ENCODE results near the gene LTN1. TPM values are rescaled to one million over a fixed set of nuclear protein-coding genes. Genes with fewer than 3 reads are reported as not detected.

Gene LTN1
- total RNA-seq, 1 donor from 2014 or later, result 24.9 TPM

DNA sequence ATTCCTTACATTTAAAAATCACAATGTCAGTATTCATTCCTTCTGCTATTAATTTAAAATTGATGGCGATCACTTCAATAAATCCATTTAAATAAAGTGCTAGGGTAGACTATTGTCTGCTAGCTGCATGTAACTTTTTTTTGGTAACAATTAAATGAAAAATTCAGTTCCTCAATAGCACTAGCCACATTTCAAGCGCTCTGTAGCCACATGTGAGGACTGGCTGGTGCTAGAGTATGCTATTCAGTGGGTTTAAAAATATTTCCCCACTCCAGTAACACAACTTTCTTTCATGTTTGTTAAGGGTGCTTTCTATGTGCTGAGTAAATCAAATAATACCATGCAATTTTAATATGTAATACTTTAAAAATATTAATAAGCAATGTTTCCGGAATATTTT lies 108.2 kb downstream of the LTN1 start:
- H3K4me1 Mint-ChIP-seq (ENCODE audit: low read depth), result peaks cover 11% of the 10 kb centered on the region
- peak overlapping the region; percentile 98 for H3K27ac Mint-ChIP-seq
- DNase-seq (ENCODE audit: low spot score), result no peak
- H3K27me3 Mint-ChIP-seq (ENCODE audit: low read depth), result peaks cover 9% of the 10 kb centered on the region
- peaks cover 15% of the 10 kb centered on the region for H3K36me3 Mint-ChIP-seq (ENCODE audit: low read depth)
- no peaks in the 10 kb centered on the region for H3K9me3 Mint-ChIP-seq
- H3K4me3 Mint-ChIP-seq (ENCODE audit: low read depth), result peak overlapping the region; percentile 91
- intact Hi-C loops (cut with micrococcal nuclease), result loop anchor here (2.0 to 10.0 kb wide), 2 partner anchors 52 to 110 kb away; no protein-coding TSS in a partner anchor

DNA sequence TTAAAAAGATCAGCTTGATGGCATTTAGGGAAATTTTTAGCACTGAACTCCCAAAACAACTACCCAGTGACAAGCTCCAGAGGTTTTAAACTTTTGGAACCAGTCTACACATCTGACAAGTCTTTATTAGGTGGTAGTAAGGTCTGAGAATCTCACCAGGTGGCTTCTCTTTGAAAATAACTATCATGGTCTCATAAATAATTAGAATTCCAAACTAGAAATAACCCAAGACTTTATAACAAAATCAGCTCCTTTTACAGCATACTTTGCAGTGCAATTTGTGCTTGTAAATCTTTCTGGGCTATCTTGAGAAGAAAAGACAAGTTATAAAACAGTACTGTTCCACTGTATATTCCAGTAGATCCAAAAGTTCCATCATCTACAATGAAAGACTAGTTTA lies 108.7 kb downstream of the LTN1 start:
- Mint-ChIP-seq H3K27me3 (ENCODE audit: low read depth) (peaks cover 7% of the 10 kb centered on the region), H3K9me3 (no peaks in the 10 kb centered on the region), H3K27ac (peak overlapping the region; percentile 0), H3K4me1 (ENCODE audit: low read depth) (peaks cover 11% of the 10 kb centered on the region), H3K36me3 (ENCODE audit: low read depth) (peaks cover 15% of the 10 kb centered on the region), H3K4me3 (ENCODE audit: low read depth) (peak overlapping the region; percentile 91)
- intact Hi-C loops (cut with micrococcal nuclease), result loop anchor here (2.0 to 10.0 kb wide), 2 partner anchors 51 to 109 kb away; no protein-coding TSS in a partner anchor
- DNase-seq (ENCODE audit: low spot score), result no peak

DNA sequence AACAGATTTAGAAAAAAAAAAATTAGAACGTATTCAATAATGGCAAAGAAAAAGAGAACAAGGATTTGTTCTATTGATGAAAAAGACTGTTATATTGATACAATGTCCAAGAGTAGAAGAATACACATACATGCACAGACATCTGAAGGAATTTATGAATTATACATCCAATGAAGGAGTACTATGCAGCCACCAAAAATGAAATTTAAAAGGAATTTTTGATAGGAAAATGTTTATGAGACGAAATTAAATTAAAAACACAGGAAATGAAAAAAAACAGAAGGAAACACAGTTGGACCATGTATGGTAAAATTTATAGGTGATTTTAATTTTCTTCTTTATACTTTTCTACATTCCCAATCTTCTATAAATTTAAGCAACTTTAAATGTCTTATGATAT lies 110.3 kb downstream of the LTN1 start:
- intact Hi-C loops (cut with micrococcal nuclease), result loop anchor here (10.0 kb wide), 1 partner anchor 108 kb away; no protein-coding TSS in a partner anchor
- peaks cover 11% of the 10 kb centered on the region for H3K4me1 Mint-ChIP-seq (ENCODE audit: low read depth)
- no peaks in the 10 kb centered on the region for H3K27me3 Mint-ChIP-seq (ENCODE audit: low read depth)
- no peaks in the 10 kb centered on the region for H3K9me3 Mint-ChIP-seq
- no peak overlapping the region for H3K4me3 Mint-ChIP-seq (ENCODE audit: low read depth)
- peaks cover 21% of the 10 kb centered on the region for H3K36me3 Mint-ChIP-seq (ENCODE audit: low read depth)
- no peak overlapping the region for H3K27ac Mint-ChIP-seq
- DNase-seq (ENCODE audit: low spot score), result no peak

Other genes starting within 250 kb of the LTN1 start
- 9.2 and 9.4 TPM in 2 replicates for gene RWDD2B, start 26.5 kb upstream of the LTN1 start, total RNA-seq
- gene USP16, start 31.8 kb upstream of the LTN1 start, total RNA-seq, result 40.9 and 44.1 TPM in 2 replicates
- gene CCT8, start 80.8 kb upstream of the LTN1 start, total RNA-seq, result 366 and 387 TPM in 2 replicates
- gene MAP3K7CL, start 137.8 kb upstream of the LTN1 start, total RNA-seq, result 3.3 and 3.9 TPM in 2 replicates

Measured in activated T-helper 2 cell treated with anti-CD3 and anti-CD28 coated beads, Interferon-gamma antibody, Interleukin-2, Interleukin-4, amounts not matched to agents 10 μg/mL and 5 μg/mL and 100 μg/mL, durations not matched to agents 14 hours and 24 hours and 36 hours (primary cell).